Measurements from ENCODE around the gene LDB2.

- no peak for TF ChIP-seq CTCF (IDR thresholded peaks at IDR 0.05)
- no peak for TF ChIP-seq POLR2A (IDR thresholded peaks at IDR 0.05)
Observed at GRCh38 chr4:16636912-16637630, 261.4 kb downstream of the LDB2 start.
